T-helper 22 cell (primary cell): ENCODE results near the gene SNRPN.
"Not testable (repeated sequence)": the region's sequence is repeated elsewhere in the genome, so short reads cannot be mapped to it uniquely, and the experiment has no call there.

ENCODE experiments used
- DNase-seq: peaks from one replicate; pipeline ENCODE4 v3.0.0-alpha.2; 2020; ENCODE audit warnings: low read depth

SNRPN gene

DNA sequence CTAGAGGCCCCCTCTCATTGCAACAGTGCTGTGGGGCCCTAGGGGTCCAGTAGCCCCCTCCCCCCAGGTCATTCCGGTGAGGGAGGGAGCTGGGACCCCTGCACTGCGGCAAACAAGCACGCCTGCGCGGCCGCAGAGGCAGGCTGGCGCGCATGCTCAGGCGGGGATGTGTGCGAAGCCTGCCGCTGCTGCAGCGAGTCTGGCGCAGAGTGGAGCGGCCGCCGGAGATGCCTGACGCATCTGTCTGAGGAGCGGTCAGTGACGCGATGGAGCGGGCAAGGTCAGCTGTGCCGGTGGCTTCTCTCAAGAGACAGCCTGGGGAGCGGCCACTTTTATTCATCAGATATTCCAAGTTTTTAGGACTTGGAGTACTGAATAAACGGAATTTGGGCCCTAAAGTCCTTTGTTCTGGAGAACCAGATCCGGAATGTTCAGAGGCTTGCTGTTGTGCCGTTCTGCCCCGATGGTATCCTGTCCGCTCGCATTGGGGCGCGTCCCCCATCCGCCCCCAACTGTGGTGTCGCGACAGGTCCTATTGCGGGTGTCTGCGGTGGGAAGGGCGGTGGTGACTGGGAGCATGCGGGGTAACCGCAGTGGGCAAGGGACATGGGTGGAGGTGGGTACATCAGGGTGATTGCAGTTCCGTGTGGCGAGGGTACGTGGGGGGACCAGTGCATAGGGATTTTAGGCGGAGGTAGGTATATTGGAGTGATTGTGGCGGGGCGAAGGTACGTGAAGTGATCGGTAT lies at the start of gene SNRPN, which contains the start of gene SNURF:
TSS of gene SNRPN (plus strand) at position 205 of the 748 bp plus-strand sequence. CDS start 19,467 bp downstream, outside the sequence.
TSS of gene SNURF (plus strand) at position 205 of the 748 bp plus-strand sequence. CDS start at position 267, 62 bp downstream.
- peak; percentile 34 for DNase-seq

GRCh38 chr15:24916305-24917009 lies 38.3 kb upstream of the SNRPN start:
- DNase-seq: no peak

GRCh38 chr15:24917431-24917830 lies 37.4 kb upstream of the SNRPN start:
- DNase-seq: no peak

- DNase-seq: no peak
Measured at GRCh38 chr15:24919446-24919845, 35.3 kb upstream of the SNRPN start.

- not testable (repeated sequence) for DNase-seq
Measured at GRCh38 chr15:24922781-24923180, 32.0 kb upstream of the SNRPN start.

DNA sequence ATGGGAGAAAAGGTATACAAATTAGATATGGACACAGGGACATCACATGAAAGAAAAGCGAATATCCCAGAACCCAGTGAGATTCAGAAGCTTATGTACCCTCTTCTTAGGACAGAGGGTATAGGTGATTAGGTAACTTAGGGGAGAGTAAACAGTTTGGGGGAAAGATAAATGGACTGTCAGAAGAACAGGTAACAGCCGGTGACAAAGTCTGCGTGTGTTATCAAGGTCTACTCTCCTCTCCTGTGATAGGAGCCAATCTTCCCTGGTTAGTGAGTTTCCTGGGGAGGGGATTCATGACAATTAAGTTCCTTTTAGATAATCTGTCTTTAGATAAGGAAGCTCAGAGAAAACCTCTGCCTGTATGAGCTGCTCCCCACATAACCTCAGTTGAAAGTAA lies 30.6 kb upstream of the SNRPN start:
- no peak for DNase-seq

GRCh38 chr15:24924621-24925020 lies 30.2 kb upstream of the SNRPN start:
- DNase-seq: no peak

GRCh38 chr15:24931874-24932732 lies 22.7 kb upstream of the SNRPN start:
- not testable (repeated sequence) for DNase-seq

- no peak for DNase-seq
Measured at GRCh38 chr15:24933716-24934115, 21.1 kb upstream of the SNRPN start.

- DNase-seq: not testable (repeated sequence)
Measured at GRCh38 chr15:24938224-24938623, 16.6 kb upstream of the SNRPN start.

GRCh38 chr15:24940236-24940635 lies 14.6 kb upstream of the SNRPN start:
- no peak for DNase-seq

DNA sequence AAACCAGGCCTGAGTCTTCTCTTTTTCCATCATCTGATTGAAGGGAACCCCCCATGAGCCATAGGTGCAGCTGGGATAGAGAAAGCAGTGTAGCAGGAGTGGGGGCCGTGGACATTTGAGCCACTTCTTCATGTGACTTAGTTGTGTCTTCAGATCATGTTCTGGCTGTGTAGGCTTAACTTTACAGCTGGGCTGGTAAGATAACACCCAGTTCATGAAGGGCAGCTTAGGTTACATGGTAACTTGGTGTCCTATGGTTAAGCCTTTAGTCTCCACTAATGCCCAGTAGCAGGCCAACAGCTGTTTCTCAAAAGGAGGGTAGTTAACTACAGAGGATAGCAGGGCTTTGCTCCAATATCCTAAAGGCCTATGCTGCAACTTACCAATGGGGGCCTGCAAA lies 11.4 kb upstream of the SNRPN start:
- no peak for DNase-seq

DNA sequence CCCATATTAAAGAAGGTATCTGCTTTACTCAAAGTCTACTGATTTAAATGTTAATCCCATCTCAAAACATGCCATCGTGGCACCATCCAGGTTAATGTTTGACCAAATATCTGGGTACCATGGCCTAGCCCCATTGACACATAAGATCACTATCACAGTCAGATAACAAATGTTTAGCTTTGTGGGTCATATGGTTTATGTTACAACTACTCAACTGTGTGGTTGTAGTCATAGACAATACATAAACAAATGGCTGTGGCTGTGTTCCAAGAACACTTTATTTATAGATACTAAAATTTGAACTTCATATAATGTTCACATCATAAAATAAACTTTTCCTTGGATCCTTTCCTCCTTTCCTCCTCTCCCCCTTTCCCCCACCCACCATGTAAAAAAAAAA lies 9.8 kb upstream of the SNRPN start:
- no peak for DNase-seq

GRCh38 chr15:24945711-24946110 lies 9.1 kb upstream of the SNRPN start:
- no peak for DNase-seq

- DNase-seq: no peak
Measured at GRCh38 chr15:24948495-24948894, 6.3 kb upstream of the SNRPN start.

GRCh38 chr15:24955531-24955921 lies 739 bp downstream of the SNRPN start:
- DNase-seq: peak; percentile 0

GRCh38 chr15:24956111-24956838 lies 1.5 kb downstream of the SNRPN start:
- peak; percentile 58 for DNase-seq

- no peak for DNase-seq
Measured at GRCh38 chr15:24957691-24958090, 2.9 kb downstream of the SNRPN start.

DNA sequence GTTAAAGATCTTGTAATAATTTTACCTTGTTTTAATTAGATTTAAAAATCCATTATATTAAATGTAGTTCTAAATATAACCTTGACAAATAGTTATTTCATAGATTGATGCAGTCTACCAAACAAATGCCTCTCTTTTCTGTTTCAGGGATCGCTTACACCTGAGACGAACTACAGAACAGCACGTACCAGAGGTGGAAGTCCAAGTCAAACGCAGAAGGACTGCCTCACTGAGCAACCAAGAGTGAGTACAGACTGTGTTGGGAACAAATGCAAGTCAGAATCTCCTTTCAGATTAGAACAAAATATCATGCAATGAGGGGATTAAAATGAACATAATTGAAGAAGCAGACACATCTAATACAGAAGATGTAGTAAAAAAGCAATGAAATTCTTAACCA lies 7.2 kb downstream of the SNRPN start:
- DNase-seq: no peak

GRCh38 chr15:24962880-24963279 lies 8.1 kb downstream of the SNRPN start:
- no peak for DNase-seq

- DNase-seq: no peak
Measured at GRCh38 chr15:24966364-24967103, 11.7 kb downstream of the SNRPN start.
